NCI-H2227 treated with DMSO at 0.1 percent for 48 hours (cell line): ENCODE data around the gene FBXO47.
"Not testable (repeated sequence)": the region's sequence is repeated elsewhere in the genome, so short reads cannot be mapped to it uniquely, and the experiment has no call there.

ENCODE experiments used
- DNase-seq: peaks from one replicate; lab custom pipeline; 2025; lab: John Stamatoyannopoulos, UW

Gene FBXO47

DNA sequence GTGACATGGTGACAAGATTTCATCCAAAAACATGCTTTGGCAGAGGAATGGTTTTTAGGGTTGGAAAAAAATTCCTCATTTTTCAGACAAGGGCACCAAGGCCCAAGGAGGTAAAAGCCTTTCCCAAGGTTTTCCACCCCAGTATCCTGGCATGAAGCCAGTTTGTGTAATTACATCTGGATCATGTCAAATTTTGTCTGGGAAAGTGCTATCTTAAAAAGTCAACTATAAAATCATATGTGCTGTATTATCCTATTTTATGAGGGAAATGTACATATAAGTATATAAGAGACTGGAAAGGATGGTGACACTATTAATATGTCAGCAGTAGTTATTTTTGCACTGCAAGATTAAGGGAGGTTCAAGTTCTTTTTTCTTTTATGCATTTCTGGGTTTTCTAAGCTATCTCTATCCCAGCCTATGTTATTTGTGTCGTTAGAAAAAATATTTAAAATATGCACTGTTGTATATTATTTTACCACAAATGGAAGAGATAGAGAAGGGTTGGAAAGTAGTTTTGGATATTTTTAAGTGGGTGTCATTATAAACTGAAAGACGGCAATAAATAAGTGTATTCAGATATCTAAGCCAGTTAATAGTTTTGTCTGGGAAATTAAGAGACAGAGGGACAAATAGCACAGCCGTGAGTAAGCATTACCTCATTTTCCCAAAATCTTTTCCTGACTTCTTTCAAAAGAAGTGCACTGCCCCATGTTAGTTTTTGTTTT lies 13.5 kb upstream of the FBXO47 start:
- DNase-seq, result no peak

DNA sequence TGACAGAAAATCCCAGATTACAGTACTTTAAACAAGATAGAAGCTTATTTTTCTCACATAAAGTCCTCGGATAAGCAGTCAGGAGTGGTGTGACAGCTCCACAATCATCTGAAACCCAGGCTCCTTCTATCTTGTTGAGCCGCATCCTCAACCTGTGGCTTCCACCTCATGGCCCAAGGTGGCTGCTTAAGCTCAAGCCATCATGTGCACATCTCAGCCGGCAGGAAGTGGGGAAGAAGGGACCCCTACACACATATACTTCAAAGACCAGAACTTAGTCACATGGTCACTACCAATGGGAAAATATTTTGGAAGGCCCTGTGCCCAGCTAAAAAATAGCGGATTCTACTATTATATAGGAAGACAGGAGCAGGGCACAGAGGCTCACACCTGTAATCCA lies 11.0 kb upstream of the FBXO47 start:
- DNase-seq, result no peak

DNA sequence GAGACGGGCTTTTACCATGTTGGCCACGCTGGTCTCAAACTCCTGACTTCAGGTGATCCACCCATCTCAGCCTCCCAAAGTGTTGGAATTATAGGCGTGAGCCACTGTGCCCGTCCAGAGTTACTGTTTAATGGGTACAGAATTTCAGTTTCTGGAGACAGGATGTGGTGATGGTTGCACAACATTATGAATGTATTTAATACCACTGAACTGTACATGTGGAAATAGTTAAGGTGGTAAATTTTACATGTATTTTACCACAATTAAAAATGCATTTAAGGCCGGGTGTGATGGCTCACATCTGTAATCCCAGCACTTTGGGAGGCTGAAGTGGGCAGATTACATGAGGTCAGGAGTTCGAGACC lies 9.0 kb upstream of the FBXO47 start:
- DNase-seq, result not testable (repeated sequence)

DNA sequence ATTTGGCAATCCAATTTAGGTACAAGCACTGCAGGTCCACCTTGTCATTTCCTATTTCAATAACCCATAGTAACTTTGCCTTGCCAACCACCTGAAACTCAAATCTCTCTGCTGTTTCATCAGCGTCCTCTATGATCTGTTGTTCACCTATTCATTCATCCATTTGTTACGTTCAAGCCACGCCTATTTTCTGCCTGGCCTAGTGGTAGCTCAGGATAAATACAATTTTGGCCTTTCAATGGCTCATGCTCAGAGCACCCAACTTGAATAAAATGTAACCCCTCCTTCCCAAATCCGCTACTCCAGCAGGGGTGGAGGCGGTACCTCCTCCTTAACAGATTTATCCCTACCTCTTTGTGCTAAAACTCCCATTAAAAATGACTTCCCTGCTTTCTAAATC lies 3.6 kb upstream of the FBXO47 start:
- no peak for DNase-seq

DNA sequence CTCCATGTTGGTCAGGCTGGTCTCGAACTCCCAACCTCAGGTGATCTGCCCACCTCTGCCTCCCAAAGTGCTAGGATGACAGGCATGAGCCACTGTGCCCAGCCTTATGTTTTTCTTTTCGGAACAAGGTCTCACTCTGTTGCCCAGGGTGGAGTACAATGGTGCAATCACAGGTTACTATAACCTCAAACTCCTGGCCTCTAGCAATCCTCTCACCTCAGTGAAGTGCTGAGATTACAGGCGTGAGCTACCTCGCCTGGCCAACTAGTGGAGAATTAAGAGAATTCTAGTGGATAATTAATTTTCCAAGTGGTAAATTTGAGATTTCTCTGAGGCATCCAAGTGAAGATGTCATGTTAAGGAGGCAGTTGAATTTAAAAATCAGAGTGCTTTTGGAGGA lies 2.9 kb upstream of the FBXO47 start:
- DNase-seq, result no peak

DNA sequence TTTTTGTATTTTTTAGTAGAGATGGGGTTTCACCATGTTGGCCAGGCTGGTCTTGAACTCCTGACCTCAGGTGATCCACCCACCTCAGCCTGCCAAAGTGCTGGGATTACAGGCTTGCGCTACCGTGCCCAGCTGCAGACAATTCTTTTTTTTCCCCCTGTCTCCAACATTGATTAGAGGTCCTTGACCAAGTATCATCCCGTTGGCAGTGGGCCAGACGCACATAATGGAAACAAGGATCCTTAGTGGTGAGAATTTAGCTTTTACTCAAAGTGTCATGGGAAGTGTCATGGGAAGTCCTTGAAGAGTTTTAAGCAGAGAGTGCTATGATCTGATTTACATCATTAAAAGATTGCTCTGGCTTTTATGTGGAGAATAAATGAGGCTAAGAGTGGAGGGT lies 2.1 kb upstream of the FBXO47 start:
- peak; percentile 76 for DNase-seq

DNA sequence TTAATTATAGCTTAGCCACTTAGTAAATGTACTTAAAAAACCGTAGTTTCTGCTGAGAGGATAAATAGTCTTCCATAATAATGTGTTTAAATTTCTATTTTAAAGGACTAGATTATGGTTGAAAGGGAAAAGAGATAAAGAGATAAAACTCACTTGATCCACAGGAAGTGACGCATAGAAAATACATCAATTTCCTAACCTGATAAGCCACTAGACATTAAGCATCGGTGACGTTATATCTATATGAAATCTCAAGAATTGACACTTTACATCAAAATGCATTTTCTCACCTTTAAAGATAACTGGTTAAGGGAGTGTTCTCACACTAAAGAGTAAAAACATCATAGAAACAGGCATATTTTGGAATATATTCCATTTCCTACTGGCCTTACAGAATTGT lies 5.8 kb downstream of the FBXO47 start:
- no peak for DNase-seq

DNA sequence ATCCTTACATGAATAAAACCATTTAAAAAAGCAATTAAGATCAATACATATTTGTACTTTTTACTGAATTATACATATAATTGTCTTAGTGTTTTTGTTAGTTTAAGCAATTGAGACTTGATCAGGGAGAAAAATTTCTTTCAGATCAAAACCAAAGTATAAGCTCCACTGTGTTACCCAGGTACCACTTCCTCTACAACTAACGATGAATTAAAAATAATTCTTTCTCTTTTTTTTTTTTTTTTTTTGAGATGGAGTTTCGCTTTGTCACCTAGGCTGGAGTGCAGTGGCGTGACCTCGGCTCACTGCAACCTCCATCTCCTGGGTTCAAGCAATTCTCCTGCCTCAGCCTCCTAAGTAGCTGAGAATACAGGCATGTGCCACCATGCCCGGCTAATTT lies 6.8 kb downstream of the FBXO47 start:
- no peak for DNase-seq

DNA sequence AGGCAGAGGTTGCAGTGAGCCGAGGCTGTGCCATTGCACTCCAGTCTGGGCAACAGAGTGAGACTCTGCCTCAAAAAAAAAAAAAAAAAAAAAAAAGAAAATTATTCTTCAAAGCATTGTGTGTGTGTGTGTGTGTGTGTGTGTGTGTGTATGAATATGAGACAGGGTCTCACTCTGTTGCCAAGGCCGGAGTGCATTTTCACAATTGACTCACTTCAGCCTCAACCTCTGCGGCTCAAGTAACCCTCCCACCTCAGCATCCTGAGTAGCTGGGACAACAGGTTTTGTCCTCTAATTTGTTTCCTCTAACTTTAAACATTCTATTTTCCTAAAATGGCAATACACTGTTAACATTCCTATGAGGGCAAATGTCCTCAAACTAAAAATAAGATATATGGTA lies 7.7 kb downstream of the FBXO47 start:
- no peak for DNase-seq

DNA sequence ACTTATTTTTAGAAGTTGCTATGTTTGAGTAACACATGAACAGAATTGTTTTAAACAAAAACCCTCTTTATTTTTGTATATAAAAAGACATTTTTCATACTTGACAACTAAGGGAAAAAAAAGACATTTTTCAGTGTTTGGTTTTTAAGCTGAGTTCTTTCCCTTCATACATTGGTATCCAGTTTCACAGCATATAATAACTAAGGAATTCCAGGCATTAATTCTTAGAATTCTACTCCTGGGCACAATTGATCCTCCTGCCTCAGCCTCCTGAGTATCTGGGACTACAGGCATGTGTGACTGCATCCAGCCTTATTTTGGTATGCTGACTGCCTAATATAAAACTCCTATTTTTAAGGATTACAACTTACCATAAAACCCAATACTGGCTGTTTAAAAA lies 8.4 kb downstream of the FBXO47 start:
- DNase-seq, result no peak

DNA sequence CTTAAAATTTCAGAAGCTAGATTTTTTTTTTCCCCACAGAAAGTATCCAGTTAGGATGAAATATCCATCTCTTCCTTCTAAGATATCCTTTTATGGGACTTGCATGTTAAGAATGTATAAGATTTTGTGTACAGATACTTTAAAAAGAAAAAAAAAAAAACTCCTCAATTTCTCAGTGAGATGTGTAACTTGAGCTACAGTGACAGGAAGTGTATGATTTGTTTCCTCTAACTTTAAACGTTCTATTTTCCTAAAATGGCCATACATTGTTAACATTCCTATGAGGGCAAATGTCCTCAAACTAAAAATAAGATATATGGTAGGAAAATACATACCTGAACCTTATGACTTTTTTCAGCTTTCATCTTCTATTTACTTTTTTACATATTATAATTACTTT lies 8.9 kb downstream of the FBXO47 start:
- DNase-seq, result no peak

DNA sequence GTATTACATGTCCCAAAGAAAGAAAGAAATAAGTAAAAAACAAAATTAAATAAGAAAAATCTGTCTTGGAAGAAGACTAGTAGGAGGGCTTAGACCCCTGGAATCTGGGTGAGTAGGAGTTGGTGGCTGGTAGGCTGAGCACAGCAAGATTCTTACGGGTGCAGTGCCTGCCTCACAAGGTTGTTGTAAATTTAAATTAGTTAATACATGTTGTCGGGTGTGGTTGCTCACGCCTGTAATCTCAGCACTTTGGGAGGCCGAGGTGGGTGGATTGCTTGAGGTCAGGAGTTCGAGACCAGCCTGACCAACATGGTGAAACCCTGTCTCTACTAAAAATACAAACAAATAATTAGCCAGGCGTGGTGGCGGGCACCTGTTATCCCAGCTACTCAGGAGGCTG lies 13.4 kb downstream of the FBXO47 start:
- DNase-seq, result not testable (repeated sequence)

DNA sequence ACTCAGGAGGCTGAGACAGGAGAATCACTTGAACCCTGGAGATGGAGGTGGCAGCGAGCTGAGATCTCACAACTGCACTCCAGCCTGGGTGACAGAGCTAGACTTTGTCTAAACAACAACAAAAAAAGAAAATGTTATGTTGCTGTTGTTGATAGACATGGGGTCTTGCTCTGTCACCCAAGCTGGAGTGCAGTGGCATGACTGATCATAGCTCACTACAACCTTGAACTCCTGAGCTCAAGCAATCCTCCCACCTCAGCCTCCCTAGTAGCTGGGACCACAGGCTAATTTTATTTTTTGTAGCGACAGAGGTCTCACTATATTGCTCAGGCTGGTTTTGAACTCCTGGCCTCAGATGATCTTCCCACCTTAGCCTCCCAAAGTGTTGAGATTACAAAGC lies 20.0 kb downstream of the FBXO47 start:
- no peak for DNase-seq

DNA sequence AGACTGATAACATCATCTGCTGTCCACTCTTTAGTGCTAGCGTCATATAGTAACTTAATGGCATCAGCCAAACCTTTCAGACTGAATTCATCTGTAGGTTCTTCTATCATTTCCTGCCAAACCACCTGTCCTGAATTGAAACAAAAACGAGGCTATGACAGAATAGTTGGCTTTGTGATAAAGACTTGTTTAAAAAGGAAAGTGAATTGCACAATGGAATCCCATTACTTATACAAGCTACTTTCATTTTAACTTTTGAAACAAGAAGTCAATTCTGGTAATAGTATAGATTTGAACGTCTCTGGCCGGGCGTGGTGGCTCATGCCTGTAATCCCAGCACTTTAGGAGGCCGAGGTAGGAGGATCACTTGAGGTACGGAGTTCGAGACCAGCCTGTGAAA lies 23.6 kb downstream of the FBXO47 start:
- no peak for DNase-seq

DNA sequence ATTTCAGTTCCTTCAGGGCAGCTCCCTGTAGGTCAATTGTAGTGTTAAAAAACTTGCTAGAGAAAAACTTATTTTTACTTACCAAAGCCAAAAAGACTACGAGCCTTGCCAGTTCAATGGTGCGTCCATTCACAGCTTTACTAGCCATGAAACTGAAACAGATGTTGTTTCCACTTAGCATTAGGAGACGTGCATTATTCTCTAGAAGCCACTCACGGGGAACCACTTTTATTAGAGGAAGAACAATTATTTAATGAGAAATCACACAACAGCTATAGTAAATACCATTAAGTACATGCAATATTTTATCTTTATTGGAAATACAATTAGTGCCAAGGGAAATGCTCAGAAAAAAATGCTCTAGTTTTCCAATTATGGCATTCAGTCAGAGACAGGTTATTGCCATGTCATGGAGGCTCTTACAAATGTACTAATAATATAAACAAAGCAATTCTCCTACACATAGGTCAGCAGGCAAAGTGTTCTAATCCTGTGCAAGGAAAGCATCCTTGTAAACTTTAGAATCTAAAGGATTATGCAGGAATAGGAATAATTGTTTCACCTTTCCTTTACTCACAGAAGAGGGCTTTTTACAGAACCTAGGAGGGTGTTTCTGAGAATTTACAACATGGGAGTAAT lies 24.4 kb downstream of the FBXO47 start:
- no peak for DNase-seq

DNA sequence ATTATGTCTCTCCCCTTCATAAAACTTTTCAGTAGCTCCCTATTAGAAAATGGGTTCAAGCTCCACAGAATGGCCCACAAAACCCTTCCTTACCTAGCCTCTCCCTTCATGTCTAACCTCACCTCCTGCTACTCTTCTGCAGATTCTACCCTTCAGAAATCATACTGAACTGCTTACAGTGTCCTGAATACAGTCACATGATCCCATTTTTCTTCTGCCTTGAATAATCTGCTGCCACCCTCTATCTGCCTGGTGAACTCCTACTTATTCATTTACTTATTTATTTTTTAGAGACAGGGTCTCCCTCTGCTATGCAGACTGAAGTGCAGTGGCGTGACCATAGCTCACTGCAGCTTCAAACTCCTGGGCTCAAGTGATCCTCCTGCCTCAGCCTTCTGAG lies 26.8 kb downstream of the FBXO47 start:
- no peak for DNase-seq

DNA sequence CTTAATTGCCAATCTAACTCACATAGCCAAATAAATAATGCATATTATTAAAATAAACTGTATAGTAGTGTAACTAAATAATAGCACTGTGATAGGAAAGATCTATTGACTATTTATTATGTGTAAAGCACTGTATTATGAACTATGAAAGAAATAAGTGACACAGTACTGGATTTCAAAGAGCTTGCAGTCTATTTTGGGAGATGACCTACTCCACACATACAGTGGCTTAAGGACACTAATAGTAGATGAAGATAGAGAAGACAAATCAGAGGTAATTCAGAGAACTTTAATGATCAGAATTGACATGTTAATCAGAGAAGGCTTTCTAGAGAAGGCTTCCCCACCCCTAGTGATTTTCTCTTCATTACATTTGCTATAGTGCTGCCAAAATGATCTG lies 27.2 kb downstream of the FBXO47 start:
- no peak for DNase-seq

DNA sequence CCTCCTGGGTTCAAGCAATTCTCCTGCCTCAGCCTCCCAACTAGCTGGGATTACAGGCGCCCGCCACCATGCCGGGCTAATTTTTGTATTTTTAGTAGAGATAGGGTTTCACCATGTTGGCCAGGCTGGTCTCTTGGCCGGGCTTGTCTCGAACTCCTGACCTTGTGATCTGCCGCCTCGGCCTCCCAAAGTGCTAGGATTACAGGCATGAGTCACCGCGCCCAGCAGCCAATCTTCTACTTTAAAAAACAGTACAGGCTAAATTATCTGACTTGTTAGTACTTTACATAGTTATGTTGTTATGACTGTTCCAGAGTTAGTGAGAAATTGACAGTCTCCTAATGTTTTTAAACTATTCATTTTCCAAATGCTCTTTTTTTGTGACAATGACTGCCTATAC lies 33.2 kb downstream of the FBXO47 start:
- DNase-seq, result not testable (repeated sequence)

DNA sequence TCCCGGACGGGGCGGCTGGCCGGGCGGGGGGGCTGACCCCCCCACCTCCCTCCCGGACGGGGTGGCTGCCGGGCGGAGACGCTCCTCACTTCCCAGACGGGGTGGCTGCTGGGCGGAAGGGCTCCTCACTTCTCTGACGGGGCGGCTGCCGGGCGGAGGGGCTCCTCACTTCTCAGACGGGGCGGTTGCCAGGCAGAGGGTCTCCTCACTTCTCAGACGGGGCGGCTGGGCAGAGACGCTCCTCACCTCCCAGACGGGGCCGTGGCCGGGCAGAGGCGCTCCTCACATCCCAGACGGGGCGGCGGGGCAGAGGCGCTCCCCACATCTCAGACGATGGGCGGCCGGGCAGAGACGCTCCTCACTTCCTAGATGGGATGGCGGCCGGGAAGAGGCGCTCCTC lies 36.4 kb downstream of the FBXO47 start:
- DNase-seq, result not testable (repeated sequence)

DNA sequence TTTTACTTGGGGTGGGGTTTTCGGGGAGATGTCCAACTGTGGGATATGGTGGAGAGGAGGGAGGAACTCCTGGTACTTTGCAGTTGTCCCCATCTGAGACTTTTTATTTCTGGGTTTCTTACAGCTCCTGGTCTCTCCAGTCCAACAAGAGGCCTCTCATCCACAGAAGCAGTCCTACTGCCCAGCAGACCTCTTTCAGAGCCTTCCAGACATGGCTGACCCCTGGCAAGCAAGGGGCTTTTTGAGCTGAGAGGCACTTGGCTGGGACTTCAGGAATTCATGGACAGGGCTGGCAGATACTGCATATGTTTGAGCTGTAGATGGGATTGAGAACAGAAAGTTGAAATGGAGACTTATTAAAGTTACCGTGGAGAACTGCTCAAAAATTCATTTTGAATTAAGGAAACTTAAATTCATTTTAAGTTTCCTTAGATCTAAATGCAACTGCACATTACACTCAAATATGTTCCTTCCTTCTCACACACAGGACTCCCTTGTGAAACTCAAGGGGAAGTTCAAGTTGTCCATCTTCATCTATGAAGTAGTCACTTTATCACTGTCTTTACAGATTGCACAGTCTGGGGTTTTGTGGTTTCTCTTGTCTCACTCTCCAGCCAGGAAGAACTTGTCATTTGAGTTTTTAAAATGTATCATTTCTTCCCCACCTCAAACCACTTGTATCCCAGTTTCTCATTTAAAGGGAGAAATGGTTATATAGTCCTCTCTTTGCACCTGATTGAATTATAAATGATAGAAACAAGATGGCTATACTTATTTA lies 40.7 kb downstream of the FBXO47 start:
- no peak for DNase-seq

DNA sequence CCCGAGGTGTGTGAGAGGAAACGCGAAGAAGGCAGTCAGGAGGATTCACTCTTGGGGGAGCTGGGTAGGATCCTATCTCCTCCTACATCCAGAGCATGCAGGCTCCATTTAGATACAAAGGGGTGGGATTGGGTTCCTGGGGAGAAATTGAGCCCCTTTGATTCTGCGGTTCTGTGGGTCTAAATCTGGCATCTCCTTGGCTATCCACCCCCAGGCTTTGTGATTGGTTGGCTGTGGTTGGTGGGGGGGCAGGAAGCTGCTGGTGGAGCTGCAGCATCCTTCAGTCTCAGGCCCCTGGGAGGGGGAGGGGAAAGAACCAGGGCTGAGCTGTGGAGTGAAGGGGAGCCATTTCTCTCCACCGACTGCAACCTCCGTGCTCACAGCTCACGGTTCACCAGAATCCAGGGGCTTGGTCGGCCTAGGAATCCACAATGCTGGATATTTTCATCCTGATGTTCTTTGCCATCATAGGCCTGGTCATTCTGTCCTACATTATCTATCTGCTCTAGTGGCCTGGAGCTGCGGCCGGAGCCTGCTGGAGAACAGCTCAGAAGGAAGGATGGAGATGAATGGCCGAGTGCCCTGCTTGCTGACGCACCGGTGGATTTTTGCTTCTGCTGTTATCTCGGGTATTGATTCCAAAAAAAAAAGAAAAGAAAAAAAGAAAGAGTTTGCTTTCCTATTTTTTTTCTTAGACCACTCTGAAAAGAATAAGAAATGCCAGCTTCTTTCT lies 41.8 kb downstream of the FBXO47 start, which contains the start of gene LASP1NB:
Gene LASP1NB (plus strand): TSS at position 352 of the 733 bp plus-strand sequence.
- DNase-seq, result peak; percentile 88

DNA sequence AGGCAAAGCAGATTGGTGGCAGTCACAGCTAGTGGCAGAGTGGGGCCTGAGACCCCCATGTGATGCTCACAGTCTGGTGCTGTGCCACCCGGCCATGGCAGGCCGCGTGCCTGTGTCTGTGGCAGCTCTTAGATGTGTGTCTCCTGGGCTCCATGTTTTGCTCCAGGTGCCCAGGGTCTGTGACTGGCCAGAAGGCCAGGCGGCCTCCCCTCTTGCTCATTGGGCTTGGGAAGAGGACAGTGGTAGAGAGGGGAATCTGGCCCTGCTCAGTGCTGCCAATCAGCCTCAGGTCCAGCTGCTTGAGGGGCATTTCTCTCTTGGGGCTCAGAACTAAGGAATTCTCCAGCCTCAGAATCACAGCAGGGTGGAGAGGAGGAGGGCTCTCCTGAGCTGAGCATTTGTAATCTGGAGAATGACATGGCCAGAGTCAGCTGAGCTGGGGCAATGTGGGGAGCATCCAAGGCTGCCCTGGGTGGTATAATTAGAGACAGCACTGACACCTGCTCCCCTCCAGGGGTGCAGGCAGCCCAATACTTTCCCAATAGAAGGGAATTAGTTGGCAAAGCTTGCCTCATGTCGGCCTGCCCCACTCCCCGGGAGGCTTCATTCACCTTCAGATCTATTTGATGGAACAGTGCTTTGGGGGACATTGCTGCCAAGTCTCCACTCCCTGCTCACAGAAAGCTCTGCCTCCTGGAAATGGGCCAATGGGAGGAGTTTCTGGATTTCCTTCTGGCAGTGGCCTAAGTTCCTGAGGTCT lies 44.5 kb downstream of the FBXO47 start:
- peak; percentile 57 for DNase-seq
